ENCODE measurements around the gene GALNT3. TPM values are rescaled to one million over a fixed set of nuclear protein-coding genes. Genes with fewer than 3 reads are reported as not detected.
A peak's percentile ranks its signal among the peaks of the same experiment; 100 is the strongest.

GALNT3 gene
- total and polyA plus RNA-seq, 2 of the 13 experiments (the other 11 are each of a cell fraction or from before 2014, with no cell fraction given) = 0.29 to 0.30 TPM

GRCh38 chr2:165793779-165794535 is at the start of gene GALNT3 (continued):
- TF ChIP-seq FUBP1 (CRISPR knock-in tag; IDR thresholded peaks at IDR 0.05; ENCODE audit: borderline replicate concordance) = no peak
- peak; percentile 39; the same call in 1 of the 2 replicates for TF ChIP-seq TBX2 (CRISPR knock-in tag; IDR thresholded peaks at IDR 0.05; ENCODE audit: borderline replicate concordance)
- TF ChIP-seq BRD4 (CRISPR knock-in tag; IDR thresholded peaks at IDR 0.05) = peak; percentile 34; the same call in 1 of the 2 replicates
- peak; percentile 50 for TF ChIP-seq ZNF687 (CRISPR knock-in tag; IDR thresholded peaks at IDR 0.05)
- TF ChIP-seq ZSCAN30 (CRISPR knock-in tag; IDR thresholded peaks at IDR 0.05) = no peak
- TF ChIP-seq MATR3 (CRISPR knock-in tag; IDR thresholded peaks at IDR 0.05) = no peak
- TF ChIP-seq XBP1 (CRISPR knock-in tag; IDR thresholded peaks at IDR 0.05) = no peak
- peak; percentile 39; the same call in 1 of the 2 replicates for TF ChIP-seq GABPB1 (CRISPR knock-in tag; IDR thresholded peaks at IDR 0.05)
- no peak for TF ChIP-seq SATB2 (CRISPR knock-in tag; IDR thresholded peaks at IDR 0.05)
- TF ChIP-seq ZNF468 (CRISPR knock-in tag; IDR thresholded peaks at IDR 0.05) = no peak
- no peak for TF ChIP-seq POLR2AphosphoS2 (IDR thresholded peaks at IDR 0.05; ENCODE audit: low read depth, low read length)
- no peak for TF ChIP-seq ONECUT2 (CRISPR knock-in tag; IDR thresholded peaks at IDR 0.05)
- TF ChIP-seq MAZ (IDR thresholded peaks at IDR 0.05; ENCODE audit: borderline replicate concordance, low read depth, low read length) = no peak
- TF ChIP-seq MAZ (CRISPR knock-in tag; IDR thresholded peaks at IDR 0.05; ENCODE audit: low read depth) = no peak
- TF ChIP-seq ZNF101 (CRISPR knock-in tag; IDR thresholded peaks at IDR 0.05; ENCODE audit: borderline replicate concordance, low read depth) = no peak
- no peak for TF ChIP-seq ATF6 (CRISPR knock-in tag; conservative IDR thresholded peaks at IDR 0.05)
- TF ChIP-seq ZBTB7A (CRISPR knock-in tag; IDR thresholded peaks at IDR 0.05) = no peak
- no peak for TF ChIP-seq SOX13 (IDR thresholded peaks at IDR 0.05)
- no peak for TF ChIP-seq SOX13 (CRISPR knock-in tag; conservative IDR thresholded peaks at IDR 0.05 in 1 of 2, IDR thresholded peaks at IDR 0.05 in 1 of 2)
- no peak for TF ChIP-seq ZNF33A (CRISPR knock-in tag; IDR thresholded peaks at IDR 0.05; ENCODE audit: borderline replicate concordance)
- no peak for TF ChIP-seq ZNF496 (CRISPR knock-in tag; IDR thresholded peaks at IDR 0.05; ENCODE audit: insufficient replicate concordance)
- TF ChIP-seq ZNF75D (CRISPR knock-in tag; IDR thresholded peaks at IDR 0.05; ENCODE audit: borderline replicate concordance) = no peak

All from HepG2 (cell line).